GM12878 (cell line): Measurements from ENCODE around the gene PSMB3. TPM values are rescaled to one million over a fixed set of nuclear protein-coding genes. Genes with fewer than 3 reads are reported as not detected.

Source experiments
- ATAC-seq: fragments of 200-7000 bp; cut with Tn5 transposase; 3 replicates; pipeline ENCODE4 v1.9.1; 2020; ENCODE audit warnings: mild to moderate bottlenecking, moderate library complexity
- BruUV-seq: library from RNA; stranded (reverse); fragments of 400-500 nt; replicated peaks from 2 replicates; lab custom pipeline; 2021; lab: Mats Ljungman, UMichigan
- CTCF ChIA-PET: fragments of 300-600 bp; sonication (Branson Sonifier 250); formaldehyde crosslinking; extraction: SDS; loops from one replicate; lab custom pipeline; 2021; ENCODE audit warnings: inconsistent platforms; lab: Yijun Ruan, JAX
- POLR2A ChIA-PET: fragments of 350-600 bp; formaldehyde crosslinking; extraction: SDS; loops from one replicate; lab custom pipeline; 2021; ENCODE audit warnings: inconsistent platforms; lab: Charles Lee
- RAD21 ChIA-PET: fragments of 300-600 bp; sonication (Branson Sonifier 250); formaldehyde crosslinking; loops from one replicate; lab custom pipeline; 2023; ENCODE audit warnings: antibody characterized with exemption; ENCODE audit not compliant: unreplicated experiment; lab: Charles Lee
- SMC1A ChIA-PET: fragments of 300-600 bp; sonication (Branson Sonifier 250); formaldehyde crosslinking; loops from one replicate; lab custom pipeline; 2023; ENCODE audit not compliant: unreplicated experiment, uncharacterized antibody; lab: Charles Lee
- DNase-seq: peaks from one replicate; pipeline ENCODE4 v3.0.0-alpha.2; 2011; ENCODE audit warnings: low read depth, low spot score
- FAIRE-seq: peaks from 3 replicates; lab custom pipeline; 2011; peaks lifted over from hg19 to GRCh38; lab: Jason Lieb, UNC
- H2AFZ ChIP-seq: 2 replicates; pipeline ENCODE4 v1.6.0; 2011; ENCODE audit warnings: low read depth, low read length, control low read depth; ENCODE audit not compliant: control insufficient read depth
- H3K27ac ChIP-seq: 2 replicates; pipeline ENCODE4 v1.5.1; 2011; ENCODE audit warnings: control low read depth; ENCODE audit not compliant: control insufficient read depth, insufficient read depth
- H3K27me3 ChIP-seq, 2 experiments: replicated peaks in 1 of 2; 2 replicates each; pipeline versions ENCODE4 v1.6.0 to v1.6.1; 2011; ENCODE audit warnings: low read length in 1 of 2; ENCODE audit not compliant: control insufficient read depth in 2 of 2, insufficient read depth in 2 of 2
- H3K36me3 ChIP-seq, 2 experiments: 2 replicates each; pipeline ENCODE4 v1.5.1; 2011; ENCODE audit warnings: low read length in 1 of 2; ENCODE audit not compliant: control insufficient read depth in 2 of 2, insufficient read depth in 2 of 2
- H3K4me1 ChIP-seq: 2 replicates; pipeline ENCODE4 v1.6.1; 2011; ENCODE audit warnings: mild to moderate bottlenecking, low read length, moderate library complexity, mixed read lengths; ENCODE audit not compliant: control insufficient read depth, insufficient read depth
- H3K4me2 ChIP-seq: 2 replicates; pipeline ENCODE4 v1.6.0; 2011; ENCODE audit warnings: control low read depth; ENCODE audit not compliant: control insufficient read depth, insufficient read depth
- H3K4me3 ChIP-seq: fragments of 200-600 bp; sonication (generic); 2 replicates; pipeline ENCODE4 v1.5.1; 2016
- H3K79me2 ChIP-seq: 2 replicates; pipeline ENCODE4 v1.6.0; 2011; ENCODE audit warnings: low read length; ENCODE audit not compliant: control insufficient read depth, insufficient read depth
- H3K9ac ChIP-seq: 2 replicates; pipeline ENCODE4 v1.8.0; 2011; ENCODE audit warnings: low read length, control low read depth, mixed read lengths; ENCODE audit not compliant: control insufficient read depth, insufficient read depth
- H3K9me3 ChIP-seq: replicated peaks from 3 replicates; pipeline ENCODE4 v1.5.1; 2011; ENCODE audit warnings: mild to moderate bottlenecking, low read length; ENCODE audit not compliant: control insufficient read depth, insufficient read depth
- H4K20me1 ChIP-seq: 2 replicates; pipeline ENCODE4 v1.6.0; 2011; ENCODE audit not compliant: control insufficient read depth, insufficient read depth
- ATF7 ChIP-seq: fragments of 450-650 bp; IDR thresholded peaks from 2 replicates; pipeline ENCODE4 v1.6.1; 2016; ENCODE audit warnings: low read depth, mild to moderate bottlenecking
- ETV6 ChIP-seq, 2 experiments: fragments of 450-650 bp in 1 of 2; IDR thresholded peaks in 1 of 2; conservative IDR thresholded peaks in 1 of 2; 2 replicates each; pipeline ENCODE4 v1.6.1; 2014; ENCODE audit warnings: antibody characterized with exemption in 1 of 2, borderline replicate concordance in 1 of 2, low read depth in 1 of 2, mild to moderate bottlenecking in 1 of 2, moderate library complexity in 1 of 2
- NFYA ChIP-seq: IDR thresholded peaks from 2 replicates; pipeline ENCODE4 v1.6.1; 2011; ENCODE audit warnings: low read depth, mild to moderate bottlenecking, low read length, improper control_type of control experiment, borderline replicate concordance
- RELA ChIP-seq: fragments of 450-650 bp; IDR thresholded peaks from 2 replicates; pipeline ENCODE4 v1.8.0; 2014; ENCODE audit warnings: borderline replicate concordance; ENCODE audit not compliant: partially characterized antibody
- RUNX3 ChIP-seq: IDR thresholded peaks from 2 replicates; pipeline ENCODE4 v1.6.1; 2012; ENCODE audit warnings: low read length, inconsistent platforms
- ZZZ3 ChIP-seq: IDR thresholded peaks from 2 replicates; pipeline ENCODE4 v1.6.1; 2011; ENCODE audit warnings: low read depth; ENCODE audit not compliant: control insufficient read depth, insufficient read length
- WGBS: methylation state at CpG from one replicate; pipeline ENCODE4 v1.1.6; 2016; ENCODE audit warnings: low lambda C conversion rate; ENCODE audit not compliant: insufficient replicate concordance, insufficient coverage; ENCODE audit errors: missing lambda C conversion rate; 5-methylcytosine and 5-hydroxymethylcytosine counted together
- in situ Hi-C: fragments of 300-500 bp; cut with MboI; formaldehyde crosslinking; loops from 9 replicates; pipeline ENCODE4 v1.14.3; 2018; ENCODE audit warnings: mixed read lengths
- intact Hi-C: fragments of 100-400 bp; cut with micrococcal nuclease; formaldehyde crosslinking; loops from one replicate; pipeline ENCODE4 v1.14.2; 2022; ENCODE audit not compliant: unreplicated experiment
- polyA plus RNA-seq, 11 experiments: library from polyadenylated mRNA; depleted of rRNA in 4 of 11; unstranded in 6 of 11; stranded (reverse) in 5 of 11; fragments of >200 nt; fragmentation: Nextera tagmentation in 4 of 11; fragmentation: Illumina TruSeq in 1 of 11; extraction: Ambion mirVana in 4 of 11; extraction: Trizol in 1 of 11; gene quantifications; 1 replicate in 1 of 11; 2 replicates in 10 of 11; pipeline versions ENCODE4 v1.2.1 to v1.2.3, GENCODE V29; 2011 to 2016; ENCODE audit warnings: inconsistent platforms in 2 of 11, missing spikeins in 2 of 11, low read depth in 1 of 11
- total RNA-seq, 4 experiments: library from RNA; depleted of rRNA in 3 of 4; stranded (reverse); fragments of >200 nt in 3 of 4; fragmentation: Illumina TruSeq in 1 of 4; extraction: Trizol in 1 of 4; gene quantifications; 2 replicates each; pipeline versions ENCODE4 v1.2.1 to v1.2.3, GENCODE V29; 2013 to 2021
- TF ChIP-seq, protein P1 (sequence below): fragments of 150-350 bp; IDR thresholded peaks from 2 replicates; pipeline ENCODE4 v1.6.1; 2014; ENCODE audit warnings: mild to moderate bottlenecking, low read depth, low read length
- TF ChIP-seq, protein P2 (sequence below): fragments of 450-650 bp; IDR thresholded peaks from 2 replicates; pipeline ENCODE4 v1.6.1; 2016; ENCODE audit warnings: mild to moderate bottlenecking, moderate library complexity, borderline replicate concordance
- TF ChIP-seq, protein P3 (sequence below): fragments of 450-650 bp; IDR thresholded peaks from 2 replicates; pipeline ENCODE4 v1.6.1; 2017; ENCODE audit warnings: mild to moderate bottlenecking

PSMB3 gene
- total and polyA plus RNA-seq, 10 of the 15 experiments (the other 5 are each of a cell fraction or from before 2014, with no cell fraction given): 300 to 2,130 (median 490) TPM

DNA sequence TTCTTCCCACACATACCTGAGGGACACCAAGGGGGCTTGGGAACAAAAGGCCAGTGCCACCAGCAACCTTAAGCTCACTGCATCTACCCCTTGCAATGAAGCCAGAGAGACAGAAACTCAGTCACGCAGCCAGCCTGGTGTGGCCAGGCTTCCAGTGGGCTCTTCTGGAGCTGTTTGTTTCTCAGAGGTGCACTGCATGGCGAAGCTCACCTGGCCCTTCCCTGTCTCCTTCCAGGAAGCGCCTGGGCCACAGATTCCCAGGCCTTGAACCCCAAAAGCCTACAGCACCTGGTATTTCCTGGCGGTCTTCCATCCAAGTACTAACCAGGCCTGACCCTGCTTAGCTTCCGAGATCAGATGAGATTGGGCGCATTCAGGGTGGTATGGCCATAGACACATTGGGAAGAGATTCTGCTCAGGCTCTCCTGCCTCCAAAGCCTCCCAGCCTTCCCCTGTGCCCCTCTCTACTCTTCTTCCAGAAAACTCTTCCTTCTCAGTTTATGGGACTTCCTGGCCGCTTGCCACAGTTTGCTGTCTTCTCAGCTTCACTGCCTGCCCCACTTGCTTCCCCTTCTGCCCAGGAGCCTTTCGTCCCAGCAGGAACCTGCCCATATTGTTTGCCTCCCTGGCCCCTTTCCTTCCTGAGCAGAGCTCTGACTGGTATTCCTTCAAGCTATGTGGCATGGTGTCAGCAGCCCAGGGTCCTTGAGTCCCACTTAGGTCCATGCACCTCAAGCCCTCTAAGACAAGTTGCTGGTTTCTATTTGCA lies 20.8 kb upstream of the PSMB3 start (continued):
- TF ChIP-seq, protein P1, sequence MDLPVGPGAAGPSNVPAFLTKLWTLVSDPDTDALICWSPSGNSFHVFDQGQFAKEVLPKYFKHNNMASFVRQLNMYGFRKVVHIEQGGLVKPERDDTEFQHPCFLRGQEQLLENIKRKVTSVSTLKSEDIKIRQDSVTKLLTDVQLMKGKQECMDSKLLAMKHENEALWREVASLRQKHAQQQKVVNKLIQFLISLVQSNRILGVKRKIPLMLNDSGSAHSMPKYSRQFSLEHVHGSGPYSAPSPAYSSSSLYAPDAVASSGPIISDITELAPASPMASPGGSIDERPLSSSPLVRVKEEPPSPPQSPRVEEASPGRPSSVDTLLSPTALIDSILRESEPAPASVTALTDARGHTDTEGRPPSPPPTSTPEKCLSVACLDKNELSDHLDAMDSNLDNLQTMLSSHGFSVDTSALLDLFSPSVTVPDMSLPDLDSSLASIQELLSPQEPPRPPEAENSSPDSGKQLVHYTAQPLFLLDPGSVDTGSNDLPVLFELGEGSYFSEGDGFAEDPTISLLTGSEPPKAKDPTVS: no peak
- TF ChIP-seq ATF7 (no peak), NFYA (no peak), ZZZ3 (no peak), RELA (no peak)
- TF ChIP-seq, all 136 proteins: peak for 0

DNA sequence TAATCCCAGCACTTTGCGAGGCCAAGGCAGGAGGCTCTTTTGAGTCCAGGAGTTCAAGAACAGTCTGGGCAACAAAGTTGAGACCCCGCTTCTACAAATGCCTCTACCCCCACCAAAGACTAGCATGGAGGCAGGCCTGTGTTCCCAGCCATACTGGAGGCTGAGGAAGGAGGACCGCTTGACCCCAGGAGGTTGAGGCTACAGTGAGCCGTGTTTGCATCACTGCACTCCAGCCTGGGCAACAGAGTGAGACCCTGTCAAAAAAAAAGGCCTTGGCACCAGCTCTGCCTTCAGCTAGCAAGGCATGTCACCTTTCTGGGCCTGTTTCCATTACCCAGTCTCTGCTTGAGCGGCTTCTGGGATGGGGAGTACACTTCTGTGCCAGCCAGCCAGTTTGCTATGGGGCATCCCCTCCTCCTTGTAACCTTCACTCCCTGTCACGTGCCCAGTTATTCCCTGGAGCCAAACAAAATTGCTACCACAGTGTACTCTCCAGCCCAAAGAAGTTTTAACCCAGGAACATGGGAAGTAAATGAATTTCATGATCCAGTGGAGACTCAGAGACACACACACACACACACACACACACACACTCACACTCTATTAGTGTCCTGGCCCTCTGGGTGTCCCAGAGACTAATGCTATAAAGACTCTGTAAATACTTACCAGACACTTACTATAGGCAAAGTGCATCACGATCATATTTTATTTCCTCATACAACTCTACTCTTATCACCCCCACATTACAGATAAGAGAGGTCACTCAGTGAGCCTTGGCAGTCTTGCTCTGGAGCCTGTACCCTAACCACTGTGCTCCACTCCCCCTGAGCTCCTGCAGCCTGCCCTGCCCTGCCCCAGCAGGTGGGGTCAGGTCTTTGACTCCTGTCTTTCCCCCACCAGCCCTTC lies 19.9 kb upstream of the PSMB3 start:
- Histone ChIP-seq H2AFZ (no peak overlapping the region), H3K9me3 (no peaks in the 10 kb centered on the region; the same call in 2 of the 3 replicates), H3K4me1 (peaks cover 32% of the 10 kb centered on the region), H3K4me2 (no peak overlapping the region), H3K27ac (no peak overlapping the region), H3K79me2 (peaks cover 13% of the 10 kb centered on the region), H3K36me3 (peaks cover 0 to 12% of the 10 kb centered on the region in 2 experiments; a peak in 3 of 4 replicates), H4K20me1 (no peaks in the 10 kb centered on the region), H3K4me3 (no peak overlapping the region), H3K27me3 (no peaks in the 10 kb centered on the region), H3K9ac (no peak overlapping the region)
- ChIA-PET SMC1A (no interaction called here), CTCF (interaction anchor here (0.6 to 3.3 kb wide), 5 partner anchors 12 to 54 kb away, joined by 3 to 56 read pairs (median 6); partner anchors contain the start of genes EPOP and PCGF2), POLR2A (interaction anchor here (0.8 kb wide), 1 partner anchor 32 kb away, joined by 3 read pairs; no protein-coding TSS in a partner anchor), RAD21 (interaction anchor here (2.7 to 3.6 kb wide), 2 partner anchors 26 to 56 kb away, joined by 20 to 32 read pairs; partner anchors contain the start of genes EPOP and MLLT6)
- in situ Hi-C loops: loop anchor here (5.0 kb wide), 1 partner anchor 55 kb away; no protein-coding TSS in a partner anchor
- intact Hi-C loops: no loop called here
- ATAC-seq: no peak
- 90% methylated on average over 7 of the region's 7 CpGs for WGBS
- no TSS peak for BruUV-seq
- no peak for DNase-seq
- FAIRE-seq: no peak
- TF ChIP-seq, protein P2, sequence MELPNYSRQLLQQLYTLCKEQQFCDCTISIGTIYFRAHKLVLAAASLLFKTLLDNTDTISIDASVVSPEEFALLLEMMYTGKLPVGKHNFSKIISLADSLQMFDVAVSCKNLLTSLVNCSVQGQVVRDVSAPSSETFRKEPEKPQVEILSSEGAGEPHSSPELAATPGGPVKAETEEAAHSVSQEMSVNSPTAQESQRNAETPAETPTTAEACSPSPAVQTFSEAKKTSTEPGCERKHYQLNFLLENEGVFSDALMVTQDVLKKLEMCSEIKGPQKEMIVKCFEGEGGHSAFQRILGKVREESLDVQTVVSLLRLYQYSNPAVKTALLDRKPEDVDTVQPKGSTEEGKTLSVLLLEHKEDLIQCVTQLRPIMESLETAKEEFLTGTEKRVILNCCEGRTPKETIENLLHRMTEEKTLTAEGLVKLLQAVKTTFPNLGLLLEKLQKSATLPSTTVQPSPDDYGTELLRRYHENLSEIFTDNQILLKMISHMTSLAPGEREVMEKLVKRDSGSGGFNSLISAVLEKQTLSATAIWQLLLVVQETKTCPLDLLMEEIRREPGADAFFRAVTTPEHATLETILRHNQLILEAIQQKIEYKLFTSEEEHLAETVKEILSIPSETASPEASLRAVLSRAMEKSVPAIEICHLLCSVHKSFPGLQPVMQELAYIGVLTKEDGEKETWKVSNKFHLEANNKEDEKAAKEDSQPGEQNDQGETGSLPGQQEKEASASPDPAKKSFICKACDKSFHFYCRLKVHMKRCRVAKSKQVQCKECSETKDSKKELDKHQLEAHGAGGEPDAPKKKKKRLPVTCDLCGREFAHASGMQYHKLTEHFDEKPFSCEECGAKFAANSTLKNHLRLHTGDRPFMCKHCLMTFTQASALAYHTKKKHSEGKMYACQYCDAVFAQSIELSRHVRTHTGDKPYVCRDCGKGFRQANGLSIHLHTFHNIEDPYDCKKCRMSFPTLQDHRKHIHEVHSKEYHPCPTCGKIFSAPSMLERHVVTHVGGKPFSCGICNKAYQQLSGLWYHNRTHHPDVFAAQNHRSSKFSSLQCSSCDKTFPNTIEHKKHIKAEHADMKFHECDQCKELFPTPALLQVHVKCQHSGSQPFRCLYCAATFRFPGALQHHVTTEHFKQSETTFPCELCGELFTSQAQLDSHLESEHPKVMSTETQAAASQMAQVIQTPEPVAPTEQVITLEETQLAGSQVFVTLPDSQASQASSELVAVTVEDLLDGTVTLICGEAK: no peak
- TF ChIP-seq, protein P3, sequence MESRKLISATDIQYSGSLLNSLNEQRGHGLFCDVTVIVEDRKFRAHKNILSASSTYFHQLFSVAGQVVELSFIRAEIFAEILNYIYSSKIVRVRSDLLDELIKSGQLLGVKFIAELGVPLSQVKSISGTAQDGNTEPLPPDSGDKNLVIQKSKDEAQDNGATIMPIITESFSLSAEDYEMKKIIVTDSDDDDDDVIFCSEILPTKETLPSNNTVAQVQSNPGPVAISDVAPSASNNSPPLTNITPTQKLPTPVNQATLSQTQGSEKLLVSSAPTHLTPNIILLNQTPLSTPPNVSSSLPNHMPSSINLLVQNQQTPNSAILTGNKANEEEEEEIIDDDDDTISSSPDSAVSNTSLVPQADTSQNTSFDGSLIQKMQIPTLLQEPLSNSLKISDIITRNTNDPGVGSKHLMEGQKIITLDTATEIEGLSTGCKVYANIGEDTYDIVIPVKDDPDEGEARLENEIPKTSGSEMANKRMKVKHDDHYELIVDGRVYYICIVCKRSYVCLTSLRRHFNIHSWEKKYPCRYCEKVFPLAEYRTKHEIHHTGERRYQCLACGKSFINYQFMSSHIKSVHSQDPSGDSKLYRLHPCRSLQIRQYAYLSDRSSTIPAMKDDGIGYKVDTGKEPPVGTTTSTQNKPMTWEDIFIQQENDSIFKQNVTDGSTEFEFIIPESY: no peak
- no peak for TF ChIP-seq ETV6 (conservative IDR thresholded peaks at IDR 0.05 in 1 of 2, IDR thresholded peaks at IDR 0.05 in 1 of 2; ENCODE audit: borderline replicate concordance in 1 of 2, low read depth in 1 of 2)
- no peak for TF ChIP-seq NFYA
- TF ChIP-seq RUNX3: no peak
